CD4-positive, alpha-beta T cell treated with Interleukin-4 for 4 hours (primary cell): Measurements from ENCODE around the gene NAPA.

Experiments
- DNase-seq: peaks from one replicate; pipeline ENCODE4 v3.0.0-alpha.2; 2020

Gene NAPA

DNA sequence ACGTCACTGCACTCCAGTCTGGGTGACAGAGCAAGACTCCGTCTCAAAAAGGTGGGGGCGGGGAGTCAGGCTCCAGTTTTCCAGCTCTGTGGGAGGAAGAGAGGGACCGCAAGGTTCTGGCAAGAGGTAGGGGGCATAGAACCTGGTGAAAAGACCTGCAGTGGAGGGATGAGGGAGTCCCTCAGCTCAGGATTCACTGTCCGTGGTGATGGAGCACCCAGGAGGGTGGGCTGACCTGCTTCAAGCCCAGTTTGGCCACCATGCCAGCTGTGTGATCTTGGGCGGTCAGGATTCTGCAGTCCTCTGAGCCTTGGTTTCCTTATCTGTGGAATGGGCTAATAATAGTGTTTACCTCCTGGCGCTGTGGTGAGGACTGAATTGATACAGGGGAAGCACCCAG lies 64.4 kb downstream of the NAPA start:
- no peak for DNase-seq

DNA sequence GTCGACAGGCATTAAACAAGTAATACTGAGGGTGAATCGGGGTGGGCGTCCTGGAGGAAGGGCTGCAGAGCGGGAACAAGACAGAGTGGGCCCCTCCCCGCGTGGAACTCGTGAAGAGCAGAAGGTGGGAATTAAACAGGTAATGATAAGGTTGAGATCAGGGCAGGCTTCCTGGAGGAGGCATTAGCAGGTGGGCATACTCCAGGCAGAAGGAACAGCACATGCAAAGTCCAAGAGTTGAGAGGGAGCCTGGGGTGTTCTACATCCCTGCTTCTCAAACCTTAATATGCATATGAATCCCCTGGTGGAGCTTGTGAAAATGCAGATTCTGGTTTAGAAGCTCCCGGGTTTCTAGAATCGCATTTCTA lies 66.5 kb downstream of the NAPA start:
- no peak for DNase-seq

DNA sequence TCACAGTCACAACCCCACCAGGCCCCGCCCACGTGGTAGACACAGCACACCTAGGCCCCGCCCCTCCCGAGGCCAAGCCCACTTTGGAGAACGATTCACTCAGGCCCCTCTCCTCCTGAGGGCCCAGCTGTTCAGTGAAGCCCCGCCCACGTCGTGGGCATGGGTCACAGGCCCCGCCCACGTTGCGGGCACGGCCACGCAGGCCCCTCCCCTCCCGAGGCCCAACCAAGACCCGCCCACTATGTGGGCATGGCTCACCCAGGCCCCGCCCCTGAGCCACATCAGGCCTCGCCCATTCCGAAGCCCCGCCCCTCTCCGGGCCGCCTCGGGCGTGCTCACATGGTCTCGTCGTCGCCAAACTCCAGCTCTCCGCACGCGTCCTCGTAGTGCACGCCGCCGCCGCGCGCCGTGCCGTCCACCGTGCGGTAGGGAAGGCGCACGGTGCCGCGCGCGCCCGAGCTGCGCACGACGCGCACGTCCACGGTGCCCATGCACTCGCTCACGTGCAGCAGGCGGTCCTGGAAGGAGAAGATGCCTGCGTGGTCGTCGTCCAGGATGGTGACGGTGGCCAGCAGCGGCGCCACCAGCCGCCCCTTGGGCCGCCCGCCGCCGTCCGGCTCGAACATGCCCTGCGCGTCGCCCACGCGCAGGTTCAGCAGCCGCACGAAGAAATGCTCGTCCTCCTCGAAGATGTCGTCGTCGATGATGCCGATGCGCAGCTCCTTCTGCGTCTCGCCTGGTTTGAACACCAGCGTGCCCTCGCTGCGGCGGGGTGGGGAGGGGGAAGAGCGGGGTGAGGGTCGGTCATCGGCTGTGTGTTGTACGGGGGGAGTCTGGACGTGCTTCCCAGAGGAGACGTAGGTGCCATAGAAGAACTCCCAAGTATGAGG lies 67.1 kb downstream of the NAPA start:
- no peak for DNase-seq

DNA sequence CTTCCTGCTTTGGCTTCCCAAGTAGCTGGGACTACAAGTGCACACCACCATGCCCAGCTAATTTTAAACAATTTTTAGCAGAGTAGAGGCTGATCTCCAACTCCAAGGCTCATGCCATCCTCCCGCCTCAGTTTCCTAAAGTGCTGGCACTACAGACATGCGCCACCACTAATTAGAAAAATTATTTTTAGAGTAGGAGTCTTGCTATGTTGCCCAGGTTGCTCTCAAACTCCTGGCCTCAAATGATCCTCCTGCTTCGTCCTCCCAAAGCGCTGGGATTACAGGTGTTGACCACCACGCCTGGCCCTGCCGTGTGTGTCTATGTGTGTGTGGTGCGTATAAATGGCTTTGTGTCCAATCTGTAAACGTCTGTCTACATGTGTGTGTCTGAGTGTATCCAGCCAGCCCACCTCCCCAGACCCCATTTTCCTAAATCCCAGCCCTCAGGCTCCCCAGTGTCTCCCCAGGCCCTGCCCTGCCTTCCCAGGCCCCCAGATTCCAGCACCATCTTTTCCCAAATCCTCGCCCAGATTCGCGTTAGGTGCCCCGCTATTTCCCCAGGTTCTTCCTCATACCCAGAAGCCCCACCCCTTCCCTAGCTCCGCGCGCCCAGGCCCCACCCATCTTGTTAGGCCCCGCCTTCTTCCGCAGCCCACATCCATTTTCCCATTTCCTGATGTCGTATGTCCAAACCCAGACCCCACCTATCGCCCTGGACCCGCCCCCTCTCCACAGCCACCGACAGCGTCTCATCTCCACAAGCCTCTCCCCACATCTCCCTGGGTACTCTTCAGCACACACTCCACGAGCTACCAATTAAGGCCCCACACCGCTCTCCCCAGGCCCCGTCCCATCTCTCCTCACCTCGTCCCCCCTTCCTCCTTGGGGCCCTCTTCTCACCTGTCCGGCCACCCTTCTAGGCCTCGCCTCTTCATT lies 68.1 kb downstream of the NAPA start:
- no peak for DNase-seq

DNA sequence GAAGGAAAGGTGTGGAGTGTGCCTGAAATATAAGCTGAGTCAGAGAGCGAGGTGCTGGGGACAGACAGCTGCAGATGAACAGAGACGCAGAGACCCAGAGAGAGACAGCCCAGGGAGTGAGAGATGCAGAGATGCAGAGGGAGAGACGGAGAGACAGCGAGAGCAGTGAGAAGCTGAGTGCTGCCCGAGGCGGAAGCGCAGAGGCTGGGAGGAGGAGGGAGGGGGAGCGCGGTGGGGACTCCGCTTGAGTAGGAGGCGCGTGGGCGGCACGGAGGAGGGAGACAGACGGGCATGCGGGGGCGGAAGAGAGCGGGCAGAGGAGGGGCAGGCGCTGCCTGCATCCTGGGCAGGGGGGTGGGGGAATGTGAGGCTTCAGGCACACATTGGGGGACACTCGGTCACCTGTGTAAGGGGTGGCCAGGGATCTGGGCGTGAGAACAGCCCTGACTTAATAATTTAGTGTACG lies 68.9 kb downstream of the NAPA start:
- peak; percentile 57 for DNase-seq

DNA sequence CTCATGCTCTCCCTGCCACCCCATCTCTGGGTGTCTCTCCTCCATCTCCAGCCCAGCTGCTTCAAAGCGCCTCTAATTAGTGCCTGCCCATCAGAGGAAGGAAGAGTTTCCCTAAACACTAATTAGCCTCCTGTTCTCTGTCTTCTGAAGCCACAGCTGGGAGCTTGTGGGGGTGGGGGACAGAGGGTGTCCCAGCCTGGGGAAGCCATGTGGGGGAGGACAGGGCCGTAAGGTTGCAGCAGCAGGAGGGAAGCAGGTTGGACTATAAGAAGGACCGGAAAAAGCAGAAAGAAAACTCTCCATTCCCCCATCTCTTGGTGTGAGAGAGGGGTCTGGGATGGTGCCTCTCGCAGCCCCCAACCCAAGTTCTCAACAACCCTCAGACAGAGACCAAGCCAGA lies 69.3 kb downstream of the NAPA start:
- DNase-seq: no peak

DNA sequence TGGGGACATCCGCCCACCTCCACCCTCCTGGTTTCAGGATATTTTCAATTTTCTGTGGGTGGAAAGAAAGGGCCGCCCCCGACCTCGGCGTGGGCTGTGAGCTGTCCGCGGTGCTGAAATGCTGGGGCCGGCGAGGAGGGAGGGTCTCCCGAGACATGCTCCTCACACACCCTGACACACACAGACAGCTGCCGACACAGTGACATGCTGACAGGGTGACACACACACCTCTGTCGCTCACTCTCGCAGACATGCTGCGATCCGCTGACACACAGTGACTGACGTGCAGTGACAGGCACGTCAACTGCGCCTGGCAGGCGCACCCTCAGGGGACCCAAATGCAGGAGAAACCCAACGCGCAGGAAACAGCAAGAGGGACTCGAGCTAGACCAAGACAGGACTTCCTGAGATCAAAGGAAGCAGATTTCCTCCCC lies 70.5 kb downstream of the NAPA start:
- peak; percentile 20 for DNase-seq

DNA sequence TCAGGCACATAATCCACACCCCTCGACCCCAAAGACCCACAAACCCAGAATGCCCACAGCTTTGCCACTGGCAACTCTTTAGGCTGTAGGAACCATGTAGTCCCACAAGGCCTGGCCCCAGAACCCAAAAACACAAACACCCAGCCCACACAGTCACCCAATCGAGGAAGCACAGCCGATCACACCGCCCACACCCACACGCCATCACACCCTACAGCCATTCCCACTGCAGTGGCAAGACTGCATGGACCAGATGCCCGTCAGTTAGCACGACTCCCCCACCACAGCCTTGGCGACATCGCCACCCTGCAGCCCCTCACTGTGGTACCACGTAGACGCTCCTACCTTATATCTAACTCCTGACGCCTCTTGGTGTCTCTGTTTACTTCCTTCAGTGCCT lies 71.5 kb downstream of the NAPA start:
- no peak for DNase-seq

DNA sequence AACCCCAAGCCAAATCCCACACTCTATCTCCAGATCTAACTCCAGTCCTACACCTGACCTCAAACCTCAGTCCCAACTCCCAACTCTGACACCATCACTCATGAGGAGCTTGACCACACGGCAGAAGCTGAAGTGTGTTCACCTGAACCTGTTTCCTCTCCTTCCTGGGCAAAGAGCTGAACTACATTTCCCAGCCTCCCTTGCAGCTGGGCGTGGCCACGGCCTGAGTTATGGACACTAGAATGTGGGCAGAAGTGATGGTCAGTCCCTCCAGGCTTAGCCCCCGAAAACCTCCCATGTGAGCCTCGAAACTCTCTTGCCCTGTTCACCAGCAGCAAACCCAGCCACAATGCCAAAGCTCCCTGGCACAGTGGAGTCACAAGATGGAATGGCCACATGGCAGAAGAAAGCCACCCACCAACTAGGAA lies 76.1 kb downstream of the NAPA start:
- no peak for DNase-seq
